IPS-15b (cell line): ENCODE measurements around the gene BCO2.

Experiments
- H3K27me3 ChIP-seq: one replicate; pipeline ENCODE4 v1.6.1; 2013; ENCODE audit warnings: low read length; ENCODE audit not compliant: control insufficient read depth, insufficient read depth
- H3K36me3 ChIP-seq: one replicate; pipeline ENCODE4 v1.6.1; 2013; ENCODE audit warnings: low read length; ENCODE audit not compliant: control insufficient read depth, insufficient read depth
- H3K4me1 ChIP-seq: one replicate; pipeline ENCODE4 v1.6.1; 2013; ENCODE audit warnings: mild to moderate bottlenecking, low read length; ENCODE audit not compliant: control insufficient read depth, insufficient read depth
- H3K4me3 ChIP-seq: one replicate; pipeline ENCODE4 v1.5.1; 2013; ENCODE audit warnings: low read depth, low read length
- H3K9ac ChIP-seq: one replicate; pipeline ENCODE4 v1.6.1; 2013; ENCODE audit warnings: low read depth, mild to moderate bottlenecking, low read length
- H3K9me3 ChIP-seq: one replicate; pipeline ENCODE4 v1.6.1; 2013; ENCODE audit warnings: mild to moderate bottlenecking, low read length; ENCODE audit not compliant: control insufficient read depth, insufficient read depth

Gene BCO2

GRCh38 chr11:112266410-112266778, 91.1 kb downstream of the BCO2 start:
- H3K27me3 ChIP-seq, result no peaks in the 10 kb centered on the region
- no peaks in the 10 kb centered on the region for H3K9me3 ChIP-seq
- H3K9ac ChIP-seq, result no peak overlapping the region
- H3K36me3 ChIP-seq, result no peaks in the 10 kb centered on the region
- H3K4me3 ChIP-seq, result no peak overlapping the region
- peaks cover 3% of the 10 kb centered on the region for H3K4me1 ChIP-seq

DNA sequence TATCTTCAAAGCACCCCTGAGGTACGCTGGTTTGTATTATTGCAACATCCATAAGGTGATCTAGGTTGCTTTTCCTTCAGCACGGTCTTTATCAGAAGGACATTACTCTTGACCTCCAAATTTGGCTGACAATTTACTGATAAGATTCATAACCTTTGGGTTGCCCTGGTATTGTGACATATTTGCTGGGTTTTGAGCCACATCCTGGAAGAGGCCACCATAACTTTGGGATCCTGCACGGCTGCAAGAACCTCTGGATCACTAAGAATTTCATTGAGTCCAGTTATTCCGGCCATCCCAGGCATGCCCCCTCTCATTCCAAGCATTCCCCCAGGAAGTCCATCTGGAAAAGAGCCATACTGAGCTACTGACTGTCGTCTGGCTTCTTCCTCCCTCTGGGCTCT, 91.9 kb downstream of the BCO2 start:
- no peak overlapping the region for H3K4me3 ChIP-seq
- H3K27me3 ChIP-seq, result no peaks in the 10 kb centered on the region
- peaks cover 3% of the 10 kb centered on the region for H3K4me1 ChIP-seq
- no peaks in the 10 kb centered on the region for H3K9me3 ChIP-seq
- no peak overlapping the region for H3K9ac ChIP-seq
- H3K36me3 ChIP-seq, result no peaks in the 10 kb centered on the region

DNA sequence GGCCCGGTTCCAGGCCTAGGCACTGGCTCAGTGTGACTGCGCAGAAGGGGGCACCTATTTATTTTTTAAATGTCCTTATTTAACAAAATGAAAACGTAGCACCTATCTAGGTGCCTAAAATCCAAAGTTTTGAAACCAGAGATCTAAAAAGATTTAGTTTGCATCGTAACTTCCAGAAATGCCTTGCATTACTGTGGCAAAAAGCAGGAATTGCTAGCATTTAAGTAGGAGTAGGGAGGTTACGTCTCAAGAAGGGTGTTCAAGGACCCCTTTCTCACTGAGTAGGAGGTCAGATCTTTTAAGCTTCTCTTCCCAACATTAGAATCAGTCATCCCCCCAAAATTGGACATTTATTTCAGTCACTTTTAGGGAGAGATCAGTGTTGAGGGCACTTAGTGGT, 93.1 kb downstream of the BCO2 start:
- Histone ChIP-seq H3K4me3 (no peak overlapping the region), H3K9ac (no peak overlapping the region), H3K9me3 (no peaks in the 10 kb centered on the region), H3K27me3 (no peaks in the 10 kb centered on the region), H3K4me1 (peaks cover 3% of the 10 kb centered on the region), H3K36me3 (no peaks in the 10 kb centered on the region)
